T-helper 1 cell treated with Interleukin-12 subunit alpha and Interleukin-12 subunit beta and Interleukin-4 antibody, amounts not matched to agents 30 ng/mL and 1 ng/mL, for 36 hours (primary cell): ENCODE results near the gene IGFBP3. TPM values are rescaled to one million over a fixed set of nuclear protein-coding genes. Genes with fewer than 3 reads are reported as not detected.
"Not testable (repeated sequence)": the region's sequence is repeated elsewhere in the genome, so short reads cannot be mapped to it uniquely, and the experiment has no call there.

Experiments used
- intact Hi-C: fragments of 100-400 bp; cut with micrococcal nuclease; formaldehyde crosslinking; loops from one replicate; pipeline ENCODE4 v1.15.1; 2024
- total RNA-seq: library from RNA; stranded (reverse); gene quantifications from 2 replicates; pipeline ENCODE4 v1.2.3, GENCODE V29; 2022

IGFBP3 gene
- 1.4 and 2.3 TPM in 2 replicates for total RNA-seq

- intact Hi-C loops = no loop called here
Observed at GRCh38 chr7:45920502-45921380, at the start of gene IGFBP3. Gene IGFBP3 (minus strand): TSS chr7:45921272. CDS start chr7:45921140, 132 bp downstream.

- intact Hi-C loops = no loop called here
Observed at GRCh38 chr7:45970454-45970853, 49.4 kb upstream of the IGFBP3 start.

- intact Hi-C loops = no loop called here
Observed at GRCh38 chr7:45969940-45970339, 48.9 kb upstream of the IGFBP3 start.

GRCh38 chr7:45968856-45969541, 47.9 kb upstream of the IGFBP3 start:
- intact Hi-C loops = no loop called here

GRCh38 chr7:45968312-45968711, 47.2 kb upstream of the IGFBP3 start:
- intact Hi-C loops = no loop called here

GRCh38 chr7:45967591-45968157, 46.6 kb upstream of the IGFBP3 start:
- intact Hi-C loops = no loop called here

- intact Hi-C loops = no loop called here
Observed at GRCh38 chr7:45962861-45963260, 41.8 kb upstream of the IGFBP3 start.

GRCh38 chr7:45957721-45958120, 36.6 kb upstream of the IGFBP3 start:
- intact Hi-C loops = no loop called here

- intact Hi-C loops = no loop called here
Observed at GRCh38 chr7:45955286-45955685, 34.2 kb upstream of the IGFBP3 start.

- intact Hi-C loops = not testable (repeated sequence)
Observed at GRCh38 chr7:45953055-45953454, 32.0 kb upstream of the IGFBP3 start.

GRCh38 chr7:45944058-45944457, 23.0 kb upstream of the IGFBP3 start:
- intact Hi-C loops = no loop called here

- intact Hi-C loops = loop anchor here (2.0 kb wide), 1 partner anchor 18 kb away; no protein-coding TSS in a partner anchor
Observed at GRCh38 chr7:45940939-45941338, 19.9 kb upstream of the IGFBP3 start.

- intact Hi-C loops = loop anchor here (2.0 kb wide), 1 partner anchor 18 kb away; no protein-coding TSS in a partner anchor
Observed at GRCh38 chr7:45940237-45940781, 19.2 kb upstream of the IGFBP3 start.

GRCh38 chr7:45939574-45939973, 18.5 kb upstream of the IGFBP3 start:
- intact Hi-C loops = no loop called here

GRCh38 chr7:45938626-45939302, 17.7 kb upstream of the IGFBP3 start:
- intact Hi-C loops = no loop called here

- intact Hi-C loops = no loop called here
Observed at GRCh38 chr7:45937862-45938261, 16.8 kb upstream of the IGFBP3 start.

GRCh38 chr7:45937301-45937700, 16.2 kb upstream of the IGFBP3 start:
- intact Hi-C loops = no loop called here

- intact Hi-C loops = no loop called here
Observed at GRCh38 chr7:45930967-45931366, 9.9 kb upstream of the IGFBP3 start.

GRCh38 chr7:45927721-45928120, 6.6 kb upstream of the IGFBP3 start:
- intact Hi-C loops = no loop called here

- intact Hi-C loops = no loop called here
Observed at GRCh38 chr7:45924283-45924682, 3.2 kb upstream of the IGFBP3 start.

GRCh38 chr7:45923818-45924217, 2.7 kb upstream of the IGFBP3 start:
- intact Hi-C loops = loop anchor here (2.0 kb wide), 1 partner anchor 17 kb away; no protein-coding TSS in a partner anchor
